ENCODE results near the gene NNAT. TPM values are rescaled to one million over a fixed set of nuclear protein-coding genes. Genes with fewer than 3 reads are reported as not detected.

The NNAT gene
- total RNA-seq, 1 experiment from 2014 or later, result 43.1 TPM

- Histone ChIP-seq H3K4me2 (ENCODE audit: insufficient read depth, insufficient read length, low read length) (no peak overlapping the region), H3K4ac (ENCODE audit: low read depth, low read length) (no peak overlapping the region), H3K27me3 (ENCODE audit: insufficient read depth, low read length) (0 out of 2 replicates have a peak, but pooled peaks cover 2% of the 10 kb centered on the region), H4K8ac (replicated peaks; ENCODE audit: insufficient read length, low read depth, low read length) (no peak overlapping the region), H4K5ac (ENCODE audit: insufficient read length, low read depth, low read length) (no peak overlapping the region), H4K91ac (ENCODE audit: insufficient read length, low read depth, low read length) (no peak overlapping the region), H3K4me1 (ENCODE audit: insufficient read depth, low read length) (peaks cover 10% of the 10 kb centered on the region; the same call in 1 of the 2 replicates), H3T11ph (ENCODE audit: low read length) (no peak overlapping the region), H3K23me2 (ENCODE audit: insufficient read length, low read depth, low read length, poor library complexity, severe bottlenecking) (no peaks in the 10 kb centered on the region), H2BK15ac (ENCODE audit: low read depth, low read length) (no peak overlapping the region), H3K9me3 (ENCODE audit: control insufficient read depth, low read depth, low read length) (no peaks in the 10 kb centered on the region), H2BK20ac (ENCODE audit: low read depth, low read length, poor library complexity, severe bottlenecking) (no peak overlapping the region), H2AFZ (ENCODE audit: low read length) (no peak overlapping the region), H3K79me1 (ENCODE audit: insufficient read depth, low read depth, low read length, poor library complexity, severe bottlenecking) (no peaks in the 10 kb centered on the region), H3K23ac (ENCODE audit: insufficient read length, low read depth, low read length) (no peak overlapping the region), H3K14ac (ENCODE audit: insufficient read depth, low read length) (no peak overlapping the region), H2AK5ac (ENCODE audit: insufficient read length, low read length) (no peak overlapping the region), H2BK5ac (ENCODE audit: insufficient read length, low read length) (no peak overlapping the region), H3K9ac (ENCODE audit: extremely low read depth, insufficient read length, low read length) (no peak overlapping the region), H2BK12ac (ENCODE audit: insufficient read length, low read depth, low read length) (no peak overlapping the region), H3K56ac (ENCODE audit: insufficient read length, low read depth, low read length) (no peak overlapping the region), H2BK120ac (ENCODE audit: low read depth, low read length, poor library complexity, severe bottlenecking) (no peak overlapping the region), H3K79me2 (ENCODE audit: insufficient read depth, low read length) (no peaks in the 10 kb centered on the region), H3K18ac (ENCODE audit: insufficient read length, low read depth, low read length) (no peak overlapping the region), H3K27ac (ENCODE audit: insufficient read length, low read depth, low read length) (no peak overlapping the region), H4K20me1 (ENCODE audit: control insufficient read depth, insufficient read depth, insufficient read length) (no peaks in the 10 kb centered on the region)
- Mint-ChIP-seq H3K27ac (no peak overlapping the region), H3K9me3 (no peaks in the 10 kb centered on the region), H3K4me1 (peaks cover 0 to 2% of the 10 kb centered on the region in 2 experiments; a peak in 1 of 4 replicates), H3K4me3 (no peak overlapping the region), H3K36me3 (ENCODE audit: insufficient read depth in 1 of 3, low read depth in 3 of 3) (no peaks in the 10 kb centered on the region), H3K27me3 (ENCODE audit: low read depth) (no peaks in the 10 kb centered on the region)
- TF ChIP-seq CTCF (conservative IDR thresholded peaks at IDR 0.05), result no peak
- DNase-seq, result no peak
- no CpG with 5 or more reads among the region's 3 CpGs for WGBS (ENCODE audit: extremely low coverage, insufficient read length, low lambda C conversion rate)
Observed at GRCh38 chr20:37503256-37503927, 17.7 kb upstream of the NNAT start.
